ENCODE results near the gene DTX2. TPM values are rescaled to one million over a fixed set of nuclear protein-coding genes. Genes with fewer than 3 reads are reported as not detected.
"Not testable (repeated sequence)": the region's sequence is repeated elsewhere in the genome, so short reads cannot be mapped to it uniquely, and the experiment has no call there.

DTX2 gene
- total RNA-seq, 2 donors from 2014 or later = 57.9 to 120 TPM

DNA sequence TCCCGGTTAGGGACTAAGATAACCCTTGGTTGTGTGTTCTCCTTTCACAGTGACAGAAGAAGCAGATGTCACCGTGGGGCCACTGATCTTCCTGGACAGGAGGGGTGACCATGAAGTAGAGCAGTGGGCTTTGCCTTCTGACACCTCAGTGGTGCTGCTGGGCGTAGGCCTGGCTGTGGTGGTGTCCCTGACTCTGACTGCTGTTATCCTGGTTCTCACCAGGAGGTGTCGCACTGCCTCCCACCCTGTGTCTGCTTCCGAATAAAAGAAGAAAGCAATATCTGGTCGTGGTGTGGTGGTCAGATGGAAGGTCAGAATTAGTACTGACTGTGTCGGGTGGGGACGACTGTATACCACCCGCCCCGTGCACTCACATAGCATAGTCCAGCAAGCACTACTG, 19.7 kb upstream of the DTX2 start:
- DNase-seq; intact Hi-C loops (cut with DNase I, micrococcal nuclease): not testable (repeated sequence)
- peak; percentile 50 for ATAC-seq

GRCh38 chr7:76442664-76443446, 18.7 kb upstream of the DTX2 start:
- intact Hi-C loops (cut with DNase I, micrococcal nuclease); DNase-seq; ATAC-seq: not testable (repeated sequence)

- intact Hi-C loops (cut with DNase I, micrococcal nuclease) = not testable (repeated sequence)
- peak in 1 of 2 donors; percentile 22 for DNase-seq
- peak; percentile 27 for ATAC-seq
These were observed 17.7 kb upstream of the DTX2 start for GRCh38 chr7:76443846-76444245.

GRCh38 chr7:76445577-76446008, 15.9 kb upstream of the DTX2 start:
- peak; percentile 93 for ATAC-seq
- DNase-seq = peak; percentile 50 to 52
- intact Hi-C loops (cut with DNase I, micrococcal nuclease) = not testable (repeated sequence)

- intact Hi-C loops (cut with DNase I, micrococcal nuclease); ATAC-seq; DNase-seq: not testable (repeated sequence)
These were observed 4.5 kb upstream of the DTX2 start for GRCh38 chr7:76457017-76457416.

DNA sequence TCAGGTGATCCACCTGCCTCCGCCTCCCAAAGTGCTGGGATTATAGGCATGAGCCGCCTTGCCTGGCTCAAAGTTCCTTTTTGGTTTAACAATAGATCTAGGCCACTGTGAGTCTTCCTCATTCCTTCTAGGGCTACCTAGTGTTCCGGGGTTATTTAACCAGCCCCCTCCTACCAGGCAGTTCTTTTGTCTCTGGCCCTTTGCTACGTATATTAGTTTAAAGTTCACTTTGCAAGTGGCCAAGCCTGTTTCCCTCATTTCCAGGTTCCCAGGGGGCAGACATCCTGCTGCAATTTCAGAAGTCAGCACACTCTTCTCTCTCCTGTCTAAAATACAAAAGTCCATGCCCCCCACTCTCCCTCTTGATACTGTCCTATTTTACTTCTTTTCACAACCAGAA, 3.0 kb upstream of the DTX2 start:
- intact Hi-C loops (cut with DNase I, micrococcal nuclease) = not testable (repeated sequence)
- ATAC-seq (peak; percentile 73), DNase-seq (peak; percentile 51 to 69)

DNA sequence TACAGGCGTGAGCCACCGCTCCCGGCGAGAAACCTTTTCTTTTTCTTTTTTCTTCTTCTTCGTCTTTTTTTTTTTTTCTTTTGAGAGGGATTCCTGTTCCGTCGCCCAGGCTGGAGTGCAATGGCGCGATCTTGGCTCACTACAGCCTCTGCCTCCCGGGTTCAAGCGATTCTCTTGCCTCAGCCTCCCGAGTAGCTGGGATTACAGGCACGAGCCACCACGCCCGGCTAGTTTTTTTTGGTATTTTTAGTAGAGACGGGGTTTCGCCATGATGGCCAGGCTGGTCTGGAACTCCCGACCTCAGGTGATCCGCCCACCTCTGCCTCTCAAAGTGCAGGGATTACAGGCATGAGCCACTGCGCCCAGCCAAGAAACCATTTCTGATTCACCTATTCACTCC, 742 bp upstream of the DTX2 start:
- DNase-seq; ATAC-seq; intact Hi-C loops (cut with DNase I, micrococcal nuclease): not testable (repeated sequence)

DNA sequence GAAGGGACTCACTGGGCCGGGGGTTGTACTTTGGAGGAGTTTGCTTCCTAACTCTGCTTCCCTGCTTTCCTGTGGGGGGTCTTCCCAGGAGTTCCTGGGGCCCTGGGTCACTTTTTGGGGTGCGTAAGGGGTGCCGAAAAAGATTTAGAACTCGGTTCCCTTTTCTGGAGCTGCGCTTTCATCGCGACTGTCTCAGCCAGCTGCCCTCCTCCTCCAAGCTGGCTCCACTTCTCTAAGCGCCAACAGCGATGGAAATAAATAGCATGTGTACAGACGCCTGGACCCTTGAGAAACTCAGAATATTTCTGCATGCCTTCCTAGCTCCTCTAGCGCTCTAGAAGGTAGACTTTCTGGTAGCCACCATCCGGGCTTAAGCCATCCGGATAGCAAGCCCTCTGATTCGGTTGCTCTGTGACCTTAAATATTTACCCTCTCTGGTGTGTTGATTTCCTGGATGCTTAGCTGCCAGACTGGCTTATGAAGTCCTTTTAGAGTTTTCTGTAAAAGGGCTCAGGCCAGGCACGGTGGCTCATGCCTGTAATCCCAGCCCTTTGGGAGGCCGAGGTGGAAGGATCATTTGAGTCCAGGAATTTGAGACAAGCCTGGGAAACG, 868 bp downstream of the DTX2 start:
- intact Hi-C loops (cut with DNase I, micrococcal nuclease) = not testable (repeated sequence)
- peak; percentile 24 for ATAC-seq

GRCh38 chr7:76464959-76465358, 3.5 kb downstream of the DTX2 start:
- intact Hi-C loops (cut with DNase I, micrococcal nuclease) = not testable (repeated sequence)
- ATAC-seq (peak; percentile 7), DNase-seq (peak; percentile 17 to 40)

More for the DNA sequence above, 868 bp downstream of the DTX2 start:
- not testable (repeated sequence) for DNase-seq

DNA sequence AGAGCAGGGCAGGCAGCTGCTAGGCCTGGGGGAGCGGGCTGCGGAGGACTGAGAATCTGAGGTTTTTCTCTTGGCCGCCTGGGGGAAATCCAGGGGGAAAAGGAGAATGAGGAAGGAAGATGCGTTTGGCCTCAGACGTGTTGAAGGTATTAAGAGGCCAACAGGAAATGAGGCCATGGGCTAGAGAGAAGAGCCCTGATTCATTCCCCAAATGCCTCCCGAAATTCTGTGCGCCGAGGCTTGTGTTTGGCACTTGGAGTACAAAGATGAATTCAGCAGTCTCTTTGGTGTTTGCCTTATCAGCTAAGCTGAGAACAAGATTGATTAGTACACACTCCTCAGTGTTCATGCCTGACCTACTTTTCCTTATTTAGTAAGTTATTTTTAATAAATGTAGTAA, 4.4 kb downstream of the DTX2 start:
- ATAC-seq; DNase-seq; intact Hi-C loops (cut with DNase I, micrococcal nuclease): not testable (repeated sequence)

- intact Hi-C loops (cut with DNase I, micrococcal nuclease) = not testable (repeated sequence)
- DNase-seq (peak; percentile 91 to 96), ATAC-seq (peak; percentile 92)
These were observed 6.4 kb downstream of the DTX2 start for GRCh38 chr7:76467743-76468404.

- ATAC-seq; DNase-seq; intact Hi-C loops (cut with DNase I, micrococcal nuclease): not testable (repeated sequence)
These were observed 10.2 kb downstream of the DTX2 start for GRCh38 chr7:76471556-76472221.

DNA sequence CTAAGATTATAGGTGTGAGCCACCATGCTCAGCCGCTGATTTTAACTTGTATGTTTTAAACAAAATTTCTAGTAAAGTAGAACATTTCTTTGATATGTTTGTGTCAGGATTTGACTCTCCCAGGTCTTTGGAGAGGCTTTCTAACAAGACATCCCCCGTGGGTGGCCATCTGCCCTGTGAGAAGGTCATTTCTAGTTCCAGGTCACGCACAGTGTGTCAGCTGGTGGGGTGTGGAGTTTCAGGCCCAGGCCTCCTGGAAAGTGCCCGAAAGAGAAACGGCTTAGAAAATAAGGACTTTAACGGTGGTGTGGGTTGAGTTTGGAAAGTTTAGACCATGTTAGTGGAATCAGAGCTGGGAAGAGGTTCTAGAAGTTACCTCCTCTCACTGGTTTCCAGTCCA, 11.6 kb downstream of the DTX2 start:
- intact Hi-C loops (cut with DNase I, micrococcal nuclease); ATAC-seq; DNase-seq: not testable (repeated sequence)

GRCh38 chr7:76476280-76476679, 14.8 kb downstream of the DTX2 start:
- DNase-seq; ATAC-seq; intact Hi-C loops (cut with DNase I, micrococcal nuclease): not testable (repeated sequence)

DNA sequence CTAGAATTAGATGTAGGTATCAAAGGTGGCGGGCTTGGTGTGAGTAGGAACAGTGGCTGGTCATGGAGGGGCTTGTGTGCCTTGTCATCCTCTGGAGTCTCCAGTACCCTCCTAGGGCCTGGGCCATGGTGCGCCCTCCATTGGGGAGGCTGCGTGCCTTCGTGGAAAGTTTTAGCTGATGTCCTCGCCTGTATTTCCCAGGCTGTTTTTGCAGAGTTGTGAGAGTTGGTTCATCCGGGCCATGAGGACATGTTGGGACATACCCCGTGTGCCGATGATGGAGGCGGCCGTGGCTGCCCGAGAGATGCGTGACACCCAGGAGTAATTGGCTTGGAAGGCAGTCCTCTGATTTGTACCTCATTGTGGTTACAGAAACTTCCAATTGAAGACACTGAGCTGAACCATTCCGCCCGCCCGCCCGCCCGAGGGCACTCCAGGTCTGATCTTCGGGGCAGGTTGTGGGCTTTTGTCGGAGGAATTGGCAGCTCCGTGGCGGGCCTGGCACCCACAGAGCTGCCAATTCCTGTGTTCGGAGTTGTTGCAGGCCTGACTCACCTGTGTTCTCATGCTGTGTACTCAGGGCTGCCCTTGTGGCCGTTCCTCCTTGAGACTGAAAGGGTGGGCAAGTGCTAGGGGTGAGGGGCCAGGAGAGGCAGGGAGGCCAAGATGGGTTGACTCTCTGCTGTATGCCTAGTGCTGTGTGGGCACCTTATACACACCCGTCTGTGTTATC, 15.4 kb downstream of the DTX2 start:
- ATAC-seq; intact Hi-C loops (cut with DNase I, micrococcal nuclease); DNase-seq: not testable (repeated sequence)

DNA sequence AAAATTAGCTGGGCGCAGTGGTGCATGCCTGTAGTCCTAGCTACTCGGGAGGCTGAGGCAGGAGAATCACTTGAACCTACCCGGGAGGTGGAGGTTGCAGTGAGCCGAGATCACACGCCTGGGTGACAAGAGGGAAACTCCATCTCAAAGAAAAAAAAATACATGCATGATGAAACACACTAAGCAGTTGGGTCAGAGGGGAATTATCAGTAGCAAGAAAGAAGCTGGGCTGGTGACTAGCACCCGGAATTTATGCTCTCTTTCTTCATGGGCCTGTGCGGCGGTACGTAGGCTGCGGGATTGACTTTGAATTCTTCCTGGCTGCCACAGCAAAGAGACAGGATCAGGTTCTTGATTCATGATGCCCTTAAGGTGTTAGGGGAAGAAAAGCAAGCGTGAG, 18.1 kb downstream of the DTX2 start:
- ATAC-seq; DNase-seq; intact Hi-C loops (cut with DNase I, micrococcal nuclease): not testable (repeated sequence)

- DNase-seq; intact Hi-C loops (cut with DNase I, micrococcal nuclease); ATAC-seq: not testable (repeated sequence)
These were observed 19.1 kb downstream of the DTX2 start for GRCh38 chr7:76480403-76481253.
